ENCODE data around the gene CT47C1.

GRCh38 chrX:119089619-119090018 lies 16.8 kb downstream of the CT47C1 start:
- TF ChIP-seq, protein P1, sequence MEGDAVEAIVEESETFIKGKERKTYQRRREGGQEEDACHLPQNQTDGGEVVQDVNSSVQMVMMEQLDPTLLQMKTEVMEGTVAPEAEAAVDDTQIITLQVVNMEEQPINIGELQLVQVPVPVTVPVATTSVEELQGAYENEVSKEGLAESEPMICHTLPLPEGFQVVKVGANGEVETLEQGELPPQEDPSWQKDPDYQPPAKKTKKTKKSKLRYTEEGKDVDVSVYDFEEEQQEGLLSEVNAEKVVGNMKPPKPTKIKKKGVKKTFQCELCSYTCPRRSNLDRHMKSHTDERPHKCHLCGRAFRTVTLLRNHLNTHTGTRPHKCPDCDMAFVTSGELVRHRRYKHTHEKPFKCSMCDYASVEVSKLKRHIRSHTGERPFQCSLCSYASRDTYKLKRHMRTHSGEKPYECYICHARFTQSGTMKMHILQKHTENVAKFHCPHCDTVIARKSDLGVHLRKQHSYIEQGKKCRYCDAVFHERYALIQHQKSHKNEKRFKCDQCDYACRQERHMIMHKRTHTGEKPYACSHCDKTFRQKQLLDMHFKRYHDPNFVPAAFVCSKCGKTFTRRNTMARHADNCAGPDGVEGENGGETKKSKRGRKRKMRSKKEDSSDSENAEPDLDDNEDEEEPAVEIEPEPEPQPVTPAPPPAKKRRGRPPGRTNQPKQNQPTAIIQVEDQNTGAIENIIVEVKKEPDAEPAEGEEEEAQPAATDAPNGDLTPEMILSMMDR (IDR thresholded peaks at IDR 0.05): no peak
- no peak for TF ChIP-seq EP300 (IDR thresholded peaks at IDR 0.05)
- no peak for TF ChIP-seq POLR2A (IDR thresholded peaks at IDR 0.05; ENCODE audit: low read depth)
